ENCODE results near the gene XRCC2.

XRCC2 gene

GRCh38 chr7:152618427-152618826 is 57.5 kb downstream of the XRCC2 start:
- no peak for DNase-seq (ENCODE audit: low read depth in 2 of 3, low spot score in 2 of 3)

- DNase-seq (ENCODE audit: low read depth in 2 of 3, low spot score in 2 of 3), result no peak
Observed at GRCh38 chr7:152617056-152617455, 58.9 kb downstream of the XRCC2 start.

- DNase-seq (ENCODE audit: low read depth in 2 of 3, low spot score in 2 of 3), result no peak
Observed at GRCh38 chr7:152615031-152615741, 60.8 kb downstream of the XRCC2 start.

GRCh38 chr7:152608656-152609055 is 67.3 kb downstream of the XRCC2 start:
- no peak for DNase-seq (ENCODE audit: low read depth in 2 of 3, low spot score in 2 of 3)

GRCh38 chr7:152608208-152608607 is 67.7 kb downstream of the XRCC2 start:
- no peak for DNase-seq (ENCODE audit: low read depth in 2 of 3, low spot score in 2 of 3)

- DNase-seq (ENCODE audit: low read depth in 2 of 3, low spot score in 2 of 3), result no peak
Observed at GRCh38 chr7:152607007-152607406, 68.9 kb downstream of the XRCC2 start.

- DNase-seq (ENCODE audit: low read depth in 2 of 3, low spot score in 2 of 3), result no peak
Observed at GRCh38 chr7:152602962-152603361, 73.0 kb downstream of the XRCC2 start.

GRCh38 chr7:152601305-152601798 is 74.6 kb downstream of the XRCC2 start:
- no peak for DNase-seq (ENCODE audit: low read depth in 2 of 3, low spot score in 2 of 3)

- DNase-seq (ENCODE audit: low read depth in 2 of 3, low spot score in 2 of 3), result no peak
Observed at GRCh38 chr7:152600266-152600665, 75.7 kb downstream of the XRCC2 start.

- no peak for DNase-seq (ENCODE audit: low read depth in 2 of 3, low spot score in 2 of 3)
Observed at GRCh38 chr7:152597507-152597906, 78.4 kb downstream of the XRCC2 start.

GRCh38 chr7:152596824-152597223 is 79.1 kb downstream of the XRCC2 start:
- DNase-seq (ENCODE audit: low read depth in 2 of 3, low spot score in 2 of 3), result no peak

Data from activated CD8-positive, alpha-beta memory T cell treated with anti-CD3 and anti-CD28 coated beads for 48 hours (primary cell).